IPS-11a (cell line): ENCODE measurements around the gene CD74.
"Not testable (repeated sequence)": the region's sequence is repeated elsewhere in the genome, so short reads cannot be mapped to it uniquely, and the experiment has no call there.

ENCODE experiments used
- H3K4me3 ChIP-seq: one replicate; pipeline ENCODE4 v1.5.1; 2013; ENCODE audit warnings: low read depth, low read length, control low read depth

Gene CD74

GRCh38 chr5:150441813-150442698, 29.3 kb upstream of the CD74 start:
- H3K4me3 ChIP-seq = no peak overlapping the region

- no peak overlapping the region for H3K4me3 ChIP-seq
These were observed 28.5 kb upstream of the CD74 start for GRCh38 chr5:150440948-150441812.

GRCh38 chr5:150438873-150439546, 26.3 kb upstream of the CD74 start:
- H3K4me3 ChIP-seq = no peak overlapping the region

GRCh38 chr5:150436141-150436680, 23.5 kb upstream of the CD74 start:
- H3K4me3 ChIP-seq = no peak overlapping the region

GRCh38 chr5:150434464-150434863, 21.8 kb upstream of the CD74 start:
- no peak overlapping the region for H3K4me3 ChIP-seq

- no peak overlapping the region for H3K4me3 ChIP-seq
These were observed 18.9 kb upstream of the CD74 start for GRCh38 chr5:150431574-150431973.

- no peak overlapping the region for H3K4me3 ChIP-seq
These were observed 18.3 kb upstream of the CD74 start for GRCh38 chr5:150431048-150431447.

GRCh38 chr5:150429410-150429873, 16.7 kb upstream of the CD74 start:
- H3K4me3 ChIP-seq = no peak overlapping the region

- no peak overlapping the region for H3K4me3 ChIP-seq
These were observed 16.3 kb upstream of the CD74 start for GRCh38 chr5:150428978-150429377.

- no peak overlapping the region for H3K4me3 ChIP-seq
These were observed 15.6 kb upstream of the CD74 start for GRCh38 chr5:150428106-150428876.

GRCh38 chr5:150426165-150426564, 13.5 kb upstream of the CD74 start:
- H3K4me3 ChIP-seq = not testable (repeated sequence)

GRCh38 chr5:150422758-150423157, 10.0 kb upstream of the CD74 start:
- no peak overlapping the region for H3K4me3 ChIP-seq

- no peak overlapping the region for H3K4me3 ChIP-seq
These were observed 9.4 kb upstream of the CD74 start for GRCh38 chr5:150422075-150422474.

- no peak overlapping the region for H3K4me3 ChIP-seq
These were observed 7.0 kb upstream of the CD74 start for GRCh38 chr5:150419630-150420270.

- not testable (repeated sequence) for H3K4me3 ChIP-seq
These were observed 1.4 kb upstream of the CD74 start for GRCh38 chr5:150413902-150414790.

GRCh38 chr5:150413176-150413901, 629 bp upstream of the CD74 start:
- no peak overlapping the region for H3K4me3 ChIP-seq

- H3K4me3 ChIP-seq = no peak overlapping the region
These were observed 1.3 kb downstream of the CD74 start for GRCh38 chr5:150411245-150411979.
